Kidney tubule cell (primary cell): Measurements from ENCODE around the gene FAM110D.
A peak's percentile ranks its signal among the peaks of the same experiment; 100 is the strongest.

ENCODE experiments used
- DNase-seq: peaks from one replicate; pipeline ENCODE4 v3.0.0-alpha.2; 2018; ENCODE audit warnings: low spot score

Gene FAM110D

DNA sequence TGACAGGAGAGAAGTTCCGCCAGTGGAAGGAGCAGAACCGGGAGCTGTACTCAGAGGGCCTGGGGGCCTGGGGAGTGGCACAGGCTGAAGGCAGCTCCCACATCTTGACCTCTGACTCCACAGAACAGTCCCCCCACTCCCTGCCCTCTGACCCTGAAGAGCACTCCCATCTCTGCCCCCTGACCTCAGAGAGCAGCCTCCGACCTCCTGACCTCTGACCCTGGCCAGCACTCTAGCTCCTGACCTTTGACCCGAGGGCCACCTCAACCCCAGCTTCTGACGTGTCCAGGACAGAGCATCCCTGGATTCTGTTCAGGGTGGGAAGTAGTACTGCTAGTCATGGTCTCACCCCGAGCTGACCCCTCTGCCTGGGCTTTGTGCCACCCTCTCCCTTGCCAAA, 30.5 kb downstream of the FAM110D start:
- no peak for DNase-seq

DNA sequence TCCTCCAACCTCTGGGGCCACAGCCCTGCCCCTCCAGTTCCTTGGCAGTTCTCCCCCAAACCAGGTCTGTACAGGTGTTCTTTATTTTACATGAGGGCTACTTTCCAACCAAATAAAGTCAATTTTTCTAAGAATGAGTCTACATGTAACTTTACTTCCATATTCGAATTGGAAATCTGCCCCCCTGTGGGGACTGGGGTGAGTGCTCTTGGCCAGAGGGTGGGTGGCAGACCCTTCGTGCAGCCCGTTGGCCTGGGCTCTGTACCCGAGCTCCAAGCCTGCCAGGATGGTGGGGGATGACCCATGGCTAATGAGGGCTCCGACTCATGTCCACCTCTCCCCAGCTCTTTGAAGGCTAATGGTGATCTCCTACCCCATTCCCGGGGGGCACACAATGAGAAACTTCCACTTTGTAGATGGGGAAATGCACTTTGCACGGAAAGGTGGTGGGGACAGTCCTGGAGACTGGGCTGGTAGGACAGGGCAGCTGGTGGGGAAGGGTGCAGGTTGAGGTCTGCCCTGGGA, 30.9 kb downstream of the FAM110D start:
- DNase-seq, result no peak

DNA sequence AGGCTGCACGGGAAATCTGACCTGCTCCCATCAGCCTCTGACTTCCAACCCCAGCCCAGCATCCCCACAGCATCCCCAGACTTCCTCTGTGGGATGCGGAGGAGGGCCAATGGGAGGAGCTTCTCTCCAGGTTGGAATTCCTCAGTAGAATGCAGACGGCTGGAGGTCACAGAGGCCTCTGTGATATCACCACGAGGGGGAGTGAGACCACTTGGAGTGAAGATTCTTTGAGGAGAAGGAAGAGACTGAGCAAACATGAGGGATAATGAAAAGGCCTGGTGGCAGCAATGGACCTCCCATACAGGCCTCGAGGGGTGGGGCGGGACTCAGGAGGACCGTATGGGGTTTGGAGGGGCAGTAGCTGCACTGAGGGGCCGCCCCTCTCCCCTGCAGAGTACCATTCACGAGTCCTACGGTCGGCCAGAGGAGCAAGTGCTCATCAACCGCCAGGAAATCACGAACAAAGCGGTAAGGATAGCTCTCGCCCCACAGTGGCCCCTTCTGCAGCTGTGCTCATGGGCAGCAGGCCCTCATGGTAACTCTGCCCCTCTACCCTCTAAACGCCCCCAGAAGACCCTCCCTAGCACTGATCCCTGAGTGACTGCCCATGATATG, 31.6 kb downstream of the FAM110D start, which contains the start of gene CATSPER4:
CATSPER4 (plus strand) TSS at position 230 of the 615 bp plus-strand sequence; CDS start at position 256, 26 bp downstream.
- DNase-seq, result peak; percentile 25

DNA sequence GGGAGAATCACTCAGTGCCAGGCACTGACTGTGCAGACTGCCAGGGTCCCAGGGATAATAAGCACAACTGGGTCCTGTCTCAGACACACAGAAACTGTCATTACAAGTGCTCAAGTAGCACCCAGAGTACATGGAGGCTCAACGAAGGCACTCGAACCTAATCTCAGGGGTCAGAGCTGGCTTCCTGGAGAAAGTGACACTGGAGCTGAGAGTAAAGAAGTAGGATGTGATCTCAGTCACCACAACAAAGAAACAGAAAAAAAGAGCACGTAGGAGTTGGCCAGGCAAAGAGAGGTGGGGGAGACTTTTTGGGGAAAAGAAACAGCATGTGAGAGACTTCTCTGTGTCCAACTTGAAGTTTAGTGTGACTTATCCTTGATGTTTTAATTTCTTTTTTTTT, 32.9 kb downstream of the FAM110D start:
- DNase-seq, result no peak

DNA sequence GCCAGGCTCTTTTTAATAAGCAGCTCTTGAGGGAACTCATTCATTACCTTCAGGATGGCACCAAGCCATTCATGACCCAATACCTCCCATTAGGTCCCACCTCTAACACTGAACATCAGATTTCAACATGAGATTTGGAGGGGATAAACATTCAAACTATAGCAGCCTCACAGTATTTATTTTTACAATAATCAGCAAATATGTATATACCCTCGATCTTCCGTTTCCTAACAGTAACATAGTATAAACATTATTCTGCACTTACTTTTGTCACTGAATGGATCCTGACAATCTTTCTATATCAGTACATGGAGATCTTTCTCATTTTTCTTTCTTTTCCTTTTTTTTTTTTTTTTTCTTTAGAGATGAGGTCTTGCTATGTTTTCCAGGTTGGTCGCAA, 36.9 kb downstream of the FAM110D start:
- DNase-seq, result no peak

DNA sequence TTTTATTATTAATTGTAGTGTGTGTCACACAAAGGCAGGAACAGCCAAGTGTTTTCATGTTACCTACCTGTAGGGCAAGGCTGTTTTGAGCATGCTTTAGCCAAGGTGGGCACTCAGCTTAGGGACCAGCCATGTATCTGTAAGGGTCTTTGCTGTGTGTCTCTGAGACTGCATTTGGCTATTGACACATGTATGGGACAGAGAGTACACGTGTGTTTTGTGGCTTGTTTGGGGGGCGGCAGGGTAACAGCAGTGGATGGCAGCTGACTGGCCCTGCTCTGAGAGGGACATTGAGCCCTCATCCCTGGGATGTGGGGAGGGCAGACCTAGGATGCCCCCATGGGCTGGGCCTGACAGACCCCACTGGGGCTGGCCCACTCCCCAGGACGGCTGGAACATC, 38.4 kb downstream of the FAM110D start:
- no peak for DNase-seq

DNA sequence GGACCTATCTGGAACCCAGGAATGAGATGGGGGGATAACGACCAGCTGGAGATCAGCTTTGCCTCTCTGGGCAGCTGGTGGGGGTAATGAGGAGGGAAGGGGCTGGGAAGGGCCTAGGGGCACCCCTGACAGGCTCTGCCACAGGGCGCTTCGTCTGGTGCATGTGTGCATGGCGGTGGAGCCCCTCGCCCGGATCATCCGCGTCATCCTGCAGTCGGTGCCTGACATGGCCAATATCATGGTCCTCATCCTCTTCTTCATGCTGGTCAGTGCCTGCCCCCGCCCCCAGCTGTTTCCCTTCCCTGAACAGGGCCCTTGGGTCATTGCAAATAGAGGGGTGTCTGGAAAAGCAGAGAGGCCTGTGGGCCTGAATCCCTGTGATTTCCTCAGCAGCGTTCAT, 38.9 kb downstream of the FAM110D start:
- DNase-seq, result no peak

DNA sequence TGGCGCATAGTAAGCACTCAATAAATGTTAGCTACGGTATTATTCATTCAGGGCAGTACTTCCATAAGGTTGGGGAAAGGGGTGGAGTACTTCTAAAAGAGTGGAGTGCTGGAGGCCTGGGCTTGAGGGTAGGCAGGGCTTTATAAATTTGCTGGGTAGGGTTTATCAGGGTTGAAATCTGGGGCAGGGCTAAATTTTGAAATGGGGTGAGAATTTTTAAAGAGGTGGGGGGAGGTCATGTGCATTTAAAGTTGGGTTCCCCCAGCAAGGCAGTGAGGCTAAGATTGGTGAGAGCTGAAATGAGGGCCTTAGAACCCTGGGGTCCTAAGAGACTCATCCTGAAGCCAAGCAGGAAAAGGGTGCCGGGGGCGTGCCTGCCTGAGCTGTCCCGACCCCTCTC, 41.5 kb downstream of the FAM110D start:
- DNase-seq, result no peak

DNA sequence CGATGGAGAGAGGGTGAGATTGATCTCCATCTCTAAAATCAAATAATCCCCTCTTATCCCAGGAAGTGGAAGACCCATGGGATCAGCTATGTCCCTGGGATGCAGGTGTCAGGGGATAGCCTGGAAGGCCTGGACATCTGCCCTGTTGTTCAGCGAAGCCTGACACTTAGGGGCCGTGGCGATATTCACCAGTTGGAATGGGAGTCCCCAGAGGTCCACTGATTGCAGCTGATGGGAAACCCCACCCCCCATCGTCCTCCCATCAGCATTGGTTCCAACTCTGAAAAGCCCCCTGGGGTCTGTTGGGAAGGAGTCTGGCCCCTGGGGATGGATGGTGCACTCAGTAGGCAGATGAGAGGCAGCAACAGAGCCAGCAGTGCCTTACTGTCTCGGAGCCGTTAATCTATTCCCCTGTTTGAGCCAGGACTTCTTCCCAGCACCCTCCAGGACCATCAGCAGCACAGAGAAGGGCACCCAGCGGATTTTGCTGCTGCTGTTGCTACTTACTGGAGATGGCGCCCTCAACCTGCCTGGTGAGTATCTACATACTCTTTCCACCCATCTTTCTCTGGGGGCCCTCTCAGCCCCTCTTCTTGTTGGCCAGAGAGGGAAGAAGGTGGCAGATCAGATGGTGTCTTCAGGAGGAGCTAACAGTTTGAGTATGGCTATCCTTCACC, 44.9 kb downstream of the FAM110D start:
- DNase-seq, result no peak

DNA sequence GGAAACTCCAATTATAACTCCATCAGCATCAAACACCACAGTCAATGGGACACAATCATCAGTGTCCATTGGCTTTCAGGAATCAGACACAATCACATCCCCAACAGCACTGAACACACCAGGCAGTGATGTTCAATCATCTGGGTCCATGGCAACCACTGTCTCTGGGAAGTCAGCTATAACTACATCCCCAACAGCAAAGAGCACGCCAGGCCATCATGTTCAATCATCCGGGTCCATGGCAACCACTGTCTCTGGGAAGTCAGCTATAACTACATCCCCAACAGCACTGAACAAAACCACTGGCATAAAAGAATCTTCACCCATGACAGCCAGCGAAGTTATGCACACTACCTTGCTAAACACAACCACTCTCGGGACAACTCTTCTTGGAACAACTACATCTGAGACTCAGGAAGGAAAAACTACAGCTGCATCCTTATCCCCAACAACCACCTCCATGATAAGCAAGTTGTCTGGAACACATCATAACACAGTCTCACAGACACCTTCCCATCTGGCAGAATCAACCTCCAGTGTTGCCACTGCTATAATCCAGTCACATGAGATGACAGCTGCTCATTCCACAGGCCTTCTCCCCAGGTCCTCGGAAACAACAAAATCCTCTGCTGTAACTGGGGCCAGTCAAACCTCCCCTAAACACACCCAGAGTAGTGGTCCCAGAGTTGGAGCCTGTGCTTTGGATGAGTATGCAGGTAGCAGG, 51.4 kb downstream of the FAM110D start:
- peak; percentile 8 for DNase-seq

DNA sequence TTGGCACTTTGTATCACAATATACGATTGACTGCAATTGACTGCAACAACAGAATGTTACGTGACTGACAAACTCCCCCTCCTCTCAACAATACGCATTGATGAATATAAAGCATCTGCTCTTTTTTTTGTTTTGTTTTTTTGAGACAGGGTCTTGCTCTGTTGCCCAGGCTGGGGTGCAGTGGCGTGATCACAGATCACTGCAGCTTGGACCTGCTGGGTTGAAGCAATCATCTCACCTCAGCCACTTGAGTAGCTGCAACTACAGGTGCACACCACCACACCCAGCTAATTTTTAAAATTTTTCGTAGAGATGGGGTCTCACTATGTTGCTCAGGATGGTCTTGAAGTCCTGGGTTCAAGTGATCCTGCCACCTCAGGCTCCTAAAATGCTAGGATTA, 53.8 kb downstream of the FAM110D start:
- no peak for DNase-seq

DNA sequence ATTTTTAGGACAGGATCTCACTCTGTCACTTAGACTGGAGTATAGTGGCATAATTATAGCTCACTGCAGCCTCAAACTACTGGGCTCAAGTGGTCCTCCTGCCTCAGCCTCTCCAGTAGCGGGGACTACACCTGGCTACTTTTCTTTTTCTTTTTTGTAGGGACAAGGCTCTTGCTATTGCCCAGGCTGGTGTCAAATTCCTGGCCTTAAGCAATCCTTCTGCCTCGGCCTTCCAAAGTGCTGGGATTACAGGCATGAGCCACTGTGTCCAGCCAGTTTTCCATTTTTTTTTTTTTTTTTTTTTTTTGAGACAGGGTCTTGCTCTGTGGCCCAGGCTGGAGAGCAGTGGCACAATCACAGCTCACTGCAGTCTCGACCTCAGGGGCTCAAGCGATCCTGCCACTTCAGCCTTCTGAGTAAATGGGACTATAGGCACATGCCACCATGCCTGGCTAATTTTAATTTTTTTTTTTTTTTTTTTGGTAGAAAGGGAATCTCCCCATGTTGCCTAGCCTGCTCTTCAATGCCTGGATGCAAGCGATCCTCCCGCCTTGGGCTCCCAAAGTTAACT, 54.5 kb downstream of the FAM110D start:
- DNase-seq, result no peak
